Neuronal stem cell (in vitro differentiated cells): ENCODE measurements around the gene MRPL34.

Source experiments
- DNase-seq: peaks from one replicate; pipeline ENCODE4 v3.0.0-alpha.2; 2013; ENCODE audit warnings: low spot score
- H2AFZ ChIP-seq: one replicate; pipeline ENCODE4 v1.6.1; 2013; ENCODE audit warnings: mild to moderate bottlenecking, low read length, inconsistent platforms
- H2AK5ac ChIP-seq: 2 replicates; pipeline ENCODE4 v1.6.1; 2013; ENCODE audit warnings: low read depth, mild to moderate bottlenecking, inconsistent platforms, low read length, moderate library complexity, mixed read lengths
- H2BK120ac ChIP-seq: 2 replicates; pipeline ENCODE4 v1.6.1; 2013; ENCODE audit warnings: low read depth, mild to moderate bottlenecking, inconsistent platforms, low read length, moderate library complexity, mixed read lengths
- H2BK12ac ChIP-seq: one replicate; pipeline ENCODE4 v1.6.1; 2013; ENCODE audit warnings: low read length, inconsistent platforms
- H2BK15ac ChIP-seq: 2 replicates; pipeline ENCODE4 v1.6.1; 2013; ENCODE audit warnings: mild to moderate bottlenecking, low read length, inconsistent platforms, mixed read lengths
- H2BK5ac ChIP-seq: one replicate; pipeline ENCODE4 v1.6.1; 2013; ENCODE audit warnings: inconsistent platforms, mild to moderate bottlenecking, low read length, moderate library complexity
- H3K14ac ChIP-seq: one replicate; pipeline ENCODE4 v1.6.1; 2013; ENCODE audit warnings: low read length, inconsistent platforms
- H3K18ac ChIP-seq: 2 replicates; pipeline ENCODE4 v1.6.1; 2013; ENCODE audit warnings: low read length, inconsistent platforms
- H3K23ac ChIP-seq: 2 replicates; pipeline ENCODE4 v1.6.1; 2013; ENCODE audit warnings: low read depth, mild to moderate bottlenecking, mixed read lengths, low read length, inconsistent platforms; ENCODE audit not compliant: poor library complexity
- H3K27ac ChIP-seq: replicated peaks from 3 replicates; pipeline ENCODE4 v1.5.1; 2013; ENCODE audit warnings: low read length, inconsistent platforms
- H3K27me3 ChIP-seq, 3 experiments: 2 replicates each; pipeline ENCODE4 v1.6.1; 2013; ENCODE audit warnings: low read length in 3 of 3, mild to moderate bottlenecking in 2 of 3, inconsistent platforms in 1 of 3, low read depth in 1 of 3, mixed read lengths in 1 of 3, moderate library complexity in 1 of 3; ENCODE audit not compliant: control insufficient read depth in 3 of 3, insufficient read depth in 3 of 3
- H3K36me3 ChIP-seq, 2 donors: replicated peaks in 1 of 2; 2 replicates each; pipeline ENCODE4 v1.6.1; 2013; ENCODE audit warnings: low read length in 2 of 2; ENCODE audit not compliant: control insufficient read depth in 2 of 2, insufficient read depth in 2 of 2
- H3K4ac ChIP-seq: 2 replicates; pipeline ENCODE4 v1.6.1; 2013; ENCODE audit warnings: inconsistent platforms, mild to moderate bottlenecking, low read length, moderate library complexity
- H3K4me1 ChIP-seq, 2 donors: 1 replicate in 1 of 2; 2 replicates in 1 of 2; pipeline ENCODE4 v1.6.1; 2013; ENCODE audit warnings: low read length in 2 of 2, low read depth in 1 of 2; ENCODE audit not compliant: control insufficient read depth in 2 of 2, insufficient read depth in 1 of 2
- H3K4me2 ChIP-seq: one replicate; pipeline ENCODE4 v1.6.1; 2013; ENCODE audit warnings: mild to moderate bottlenecking, low read length, inconsistent platforms; ENCODE audit not compliant: insufficient read depth, poor library complexity, severe bottlenecking
- H3K4me3 ChIP-seq, 2 donors: 2 replicates each; pipeline ENCODE4 v1.5.1; 2013; ENCODE audit warnings: low read length in 2 of 2, mild to moderate bottlenecking in 2 of 2, inconsistent platforms in 1 of 2, moderate library complexity in 1 of 2
- H3K79me1 ChIP-seq: one replicate; pipeline ENCODE4 v1.6.1; 2013; ENCODE audit warnings: low read depth, mild to moderate bottlenecking, inconsistent platforms, low read length, moderate library complexity
- H3K9ac ChIP-seq: one replicate; pipeline ENCODE4 v1.6.1; 2013; ENCODE audit warnings: mild to moderate bottlenecking, low read depth, low read length, inconsistent platforms; ENCODE audit not compliant: poor library complexity
- H3K9me3 ChIP-seq, 2 donors: replicated peaks in 1 of 2; 2 replicates each; pipeline versions ENCODE3 to v1.6.1; 2013; ENCODE audit warnings: low read length in 2 of 2, mild to moderate bottlenecking in 2 of 2, inconsistent platforms in 1 of 2, low read depth in 1 of 2, mixed read lengths in 1 of 2, moderate library complexity in 1 of 2; ENCODE audit not compliant: control insufficient read depth in 2 of 2, insufficient read depth in 1 of 2
- H4K8ac ChIP-seq: one replicate; pipeline ENCODE4 v1.6.1; 2013; ENCODE audit warnings: low read depth, mild to moderate bottlenecking, inconsistent platforms, low read length, moderate library complexity
- H4K91ac ChIP-seq: one replicate; pipeline ENCODE4 v1.6.1; 2013; ENCODE audit warnings: low read length, low read depth, mild to moderate bottlenecking, inconsistent platforms; ENCODE audit not compliant: poor library complexity
- WGBS, 2 donors: extraction: QIAGEN DNeasy Blood & Tissue Kit; methylation state at CpG; one replicate each; pipeline ENCODE4 v1.1.7; 2013; ENCODE audit warnings: missing lambda C conversion rate in 2 of 2, mixed read lengths in 1 of 2; ENCODE audit not compliant: insufficient read length in 2 of 2, insufficient replicate concordance in 1 of 2; ENCODE audit errors: extremely low coverage in 2 of 2; 5-methylcytosine and 5-hydroxymethylcytosine counted together

Gene MRPL34

DNA sequence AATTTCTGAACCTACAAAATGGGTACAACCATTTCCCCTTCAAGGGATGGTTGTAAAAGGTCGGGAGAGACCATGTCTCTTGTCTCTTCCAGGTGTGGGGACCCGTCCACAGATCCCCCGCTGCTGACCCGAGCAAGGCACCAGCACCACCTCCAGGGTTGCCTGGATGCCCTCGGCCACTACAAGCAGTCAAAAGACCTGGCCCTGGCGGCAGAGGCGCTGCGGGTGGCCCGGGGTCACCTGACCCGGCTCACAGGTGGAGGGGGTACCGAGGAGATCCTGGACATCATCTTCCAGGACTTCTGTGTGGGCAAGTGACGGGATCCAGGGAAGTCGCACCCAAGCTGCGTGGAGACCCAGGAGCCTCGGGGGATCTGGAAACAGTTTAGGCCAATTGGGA is 35.7 kb downstream of the MRPL34 start:
- Histone ChIP-seq H3K4me3 (no peak overlapping the region), H3K23ac (peak overlapping the region; percentile 55), H3K79me1 (peaks cover 9% of the 10 kb centered on the region), H4K8ac (no peak overlapping the region), H2AK5ac (no peak overlapping the region), H3K14ac (no peak overlapping the region), H3K36me3 (peaks cover 19 to 30% of the 10 kb centered on the region in 2 donors), H2AFZ (no peak overlapping the region), H3K4me2 (no peak overlapping the region), H4K91ac (no peak overlapping the region), H2BK12ac (peak overlapping the region; percentile 22), H3K4me1 (peaks cover 9 to 16% of the 10 kb centered on the region in 2 donors), H3K4ac (no peak overlapping the region), H2BK5ac (peak overlapping the region; percentile 82), H3K27me3 (no peaks in the 10 kb centered on the region), H2BK15ac (no peak overlapping the region), H3K27ac (no peak overlapping the region), H3K18ac (peak overlapping the region; percentile 28), H3K9me3 (no peaks in the 10 kb centered on the region), H2BK120ac (no peak overlapping the region), H3K9ac (no peak overlapping the region)
- no CpG with 5 or more reads among the region's 15 CpGs for WGBS, 2 donors
- DNase-seq, result no peak

GRCh38 chr19:17341845-17342244 is 36.2 kb downstream of the MRPL34 start:
- no peak overlapping the region for H3K4me3 ChIP-seq
- no peak overlapping the region for H2BK120ac ChIP-seq
- H3K4me1 ChIP-seq, result peaks cover 9 to 16% of the 10 kb centered on the region in 2 donors
- no peaks in the 10 kb centered on the region for H3K27me3 ChIP-seq
- H3K4me2 ChIP-seq, result no peak overlapping the region
- H3K14ac ChIP-seq, result no peak overlapping the region
- no peak overlapping the region for H2BK5ac ChIP-seq
- no peak overlapping the region for H3K9ac ChIP-seq
- no peak overlapping the region for H3K18ac ChIP-seq
- DNase-seq, result no peak
- peak overlapping the region; percentile 55 for H3K23ac ChIP-seq
- H3K79me1 ChIP-seq, result peaks cover 9% of the 10 kb centered on the region
- no peak overlapping the region for H3K4ac ChIP-seq
- H2BK12ac ChIP-seq, result no peak overlapping the region
- no peak overlapping the region for H4K8ac ChIP-seq
- no peak overlapping the region for H2BK15ac ChIP-seq
- H2AFZ ChIP-seq, result no peak overlapping the region
- no CpG with 5 or more reads among the region's 7 CpGs for WGBS, 2 donors
- H2AK5ac ChIP-seq, result no peak overlapping the region
- peaks cover 19 to 30% of the 10 kb centered on the region in 2 donors for H3K36me3 ChIP-seq
- no peak overlapping the region for H4K91ac ChIP-seq
- no peaks in the 10 kb centered on the region for H3K9me3 ChIP-seq
- H3K27ac ChIP-seq, result no peak overlapping the region

- no peak overlapping the region for H2BK12ac ChIP-seq
Observed at GRCh38 chr19:17346109-17346671, 40.5 kb downstream of the MRPL34 start.

GRCh38 chr19:17347361-17347760 is 41.7 kb downstream of the MRPL34 start:
- Histone ChIP-seq H2AFZ (no peak overlapping the region), H3K36me3 (peaks cover 0 to 6% of the 10 kb centered on the region in 2 donors), H3K23ac (no peak overlapping the region), H3K4ac (no peak overlapping the region), H2BK15ac (no peak overlapping the region), H4K91ac (no peak overlapping the region), H3K27ac (no peak overlapping the region), H3K9me3 (no peaks in the 10 kb centered on the region), H2BK5ac (no peak overlapping the region), H3K18ac (no peak overlapping the region), H3K27me3 (no peaks in the 10 kb centered on the region), H3K4me1 (peaks cover 2 to 4% of the 10 kb centered on the region in 2 donors), H3K9ac (no peak overlapping the region), H2BK120ac (no peak overlapping the region), H3K4me3 (no peak overlapping the region), H2BK12ac (no peak overlapping the region), H3K4me2 (no peak overlapping the region), H3K14ac (no peak overlapping the region), H3K79me1 (no peaks in the 10 kb centered on the region), H2AK5ac (peak overlapping the region; percentile 36), H4K8ac (no peak overlapping the region)
- whole genome bisulfite sequencing, 2 donors, result no CpG with 5 or more reads among the region's 6 CpGs
- no peak for DNase-seq

More at GRCh38 chr19:17346109-17346671, 40.5 kb downstream of the MRPL34 start:
- Histone ChIP-seq H3K14ac (no peak overlapping the region), H3K9me3 (no peaks in the 10 kb centered on the region), H3K23ac (no peak overlapping the region), H3K4me3 (no peak overlapping the region), H3K4me2 (no peak overlapping the region), H2BK5ac (no peak overlapping the region), H2BK120ac (no peak overlapping the region), H3K27ac (no peak overlapping the region), H3K36me3 (peaks cover 6 to 16% of the 10 kb centered on the region in 2 donors), H3K18ac (no peak overlapping the region), H3K4me1 (peaks cover 2 to 4% of the 10 kb centered on the region in 2 donors), H4K8ac (no peak overlapping the region), H2AFZ (peak overlapping the region; percentile 32), H3K79me1 (peaks cover 4% of the 10 kb centered on the region), H3K4ac (no peak overlapping the region), H4K91ac (no peak overlapping the region), H3K27me3 (no peaks in the 10 kb centered on the region), H2BK15ac (no peak overlapping the region), H2AK5ac (no peak overlapping the region), H3K9ac (no peak overlapping the region)
- WGBS, 2 donors, result no CpG with 5 or more reads among the region's 24 CpGs
- peak; percentile 66 for DNase-seq
